ENCODE data around the gene BCOR.

BCOR gene

GRCh38 chrX:40065296-40066046 lies 32.3 kb downstream of the BCOR start:
- TF ChIP-seq POLR2AphosphoS5 (IDR thresholded peaks at IDR 0.05; ENCODE audit: low read depth, low read length) (no peak), TAF1 (IDR thresholded peaks at IDR 0.05; ENCODE audit: borderline replicate concordance, low read depth, low read length) (no peak), POLR2A (IDR thresholded peaks at IDR 0.05; ENCODE audit: low read depth, low read length) (no peak)
- FAIRE-seq (no peak), DNase-seq (ENCODE audit: insufficient read length) (no peak)

GRCh38 chrX:40064055-40064597 lies 33.6 kb downstream of the BCOR start:
- TF ChIP-seq TAF1 (IDR thresholded peaks at IDR 0.05; ENCODE audit: borderline replicate concordance, low read depth, low read length) (no peak), POLR2A (IDR thresholded peaks at IDR 0.05; ENCODE audit: low read depth, low read length) (no peak), POLR2AphosphoS5 (IDR thresholded peaks at IDR 0.05; ENCODE audit: low read depth, low read length) (no peak)
- FAIRE-seq (no peak), DNase-seq (ENCODE audit: insufficient read length) (no peak)

GRCh38 chrX:40063555-40063954 lies 34.2 kb downstream of the BCOR start:
- DNase-seq (ENCODE audit: insufficient read length) (no peak), FAIRE-seq (no peak)
- TF ChIP-seq POLR2A (IDR thresholded peaks at IDR 0.05; ENCODE audit: low read depth, low read length): no peak
- no peak for TF ChIP-seq TAF1 (IDR thresholded peaks at IDR 0.05; ENCODE audit: borderline replicate concordance, low read depth, low read length)
- TF ChIP-seq POLR2AphosphoS5 (IDR thresholded peaks at IDR 0.05; ENCODE audit: low read depth, low read length): no peak

- TF ChIP-seq POLR2A (IDR thresholded peaks at IDR 0.05; ENCODE audit: low read depth, low read length) (no peak), TAF1 (IDR thresholded peaks at IDR 0.05; ENCODE audit: borderline replicate concordance, low read depth, low read length) (no peak), POLR2AphosphoS5 (IDR thresholded peaks at IDR 0.05; ENCODE audit: low read depth, low read length) (no peak)
- no peak for DNase-seq (ENCODE audit: insufficient read length)
- FAIRE-seq: no peak
These were observed 35.1 kb downstream of the BCOR start for GRCh38 chrX:40062525-40063155.

DNA sequence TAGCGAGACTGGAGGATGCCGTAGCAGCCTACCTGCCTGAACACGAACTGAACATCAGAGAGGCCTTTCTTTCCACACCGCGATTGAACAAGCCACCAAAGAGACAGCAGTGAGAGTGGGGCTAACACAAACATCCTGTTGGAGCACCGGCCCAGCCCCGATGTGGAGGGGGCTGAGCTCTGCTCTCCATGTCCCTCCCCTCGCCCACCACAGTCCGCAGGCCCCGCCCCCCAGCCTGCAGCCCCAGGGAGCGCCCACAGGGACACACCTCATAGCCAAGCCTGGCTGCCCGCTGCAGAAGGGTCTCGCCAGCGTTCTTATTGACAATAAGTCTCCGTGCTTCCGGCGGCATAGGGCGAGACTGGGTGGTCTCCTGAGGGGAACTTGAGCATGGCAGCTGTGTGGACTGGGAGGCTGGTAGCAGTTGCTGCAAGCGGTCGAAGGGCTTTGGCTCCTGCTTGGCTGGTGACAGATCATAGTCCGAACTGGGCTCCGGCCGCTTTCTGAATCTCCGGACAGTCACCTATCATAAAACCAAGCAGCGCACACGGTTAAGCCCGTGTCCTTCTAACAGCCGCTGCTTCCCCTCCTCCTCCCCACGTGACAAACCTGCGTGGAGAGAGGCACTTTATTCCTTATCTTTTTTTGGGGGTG lies 35.8 kb downstream of the BCOR start:
- no peak for FAIRE-seq
- TF ChIP-seq TAF1 (IDR thresholded peaks at IDR 0.05; ENCODE audit: borderline replicate concordance, low read depth, low read length) (no peak), POLR2AphosphoS5 (IDR thresholded peaks at IDR 0.05; ENCODE audit: low read depth, low read length) (no peak), POLR2A (IDR thresholded peaks at IDR 0.05; ENCODE audit: low read depth, low read length) (no peak)
- no peak for DNase-seq (ENCODE audit: insufficient read length)

DNA sequence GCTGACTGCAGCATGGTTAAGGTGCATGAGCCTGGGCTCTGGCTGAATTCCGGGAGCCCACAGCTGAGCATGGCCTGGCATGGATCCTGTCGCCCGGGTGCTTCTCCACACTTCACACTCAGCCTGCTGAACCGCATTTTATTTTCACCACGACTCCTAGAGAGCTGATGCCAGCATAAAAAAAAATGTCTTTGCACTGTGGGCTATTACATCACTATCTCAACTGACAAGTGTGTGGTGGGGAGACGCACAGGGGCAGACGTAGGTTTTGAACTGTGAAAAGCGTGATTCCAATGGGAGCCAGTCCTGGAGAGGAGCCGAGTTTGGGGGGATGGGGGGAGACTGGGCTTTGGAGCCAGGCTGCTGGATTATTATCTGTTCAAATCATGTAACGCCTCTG lies 36.8 kb downstream of the BCOR start:
- FAIRE-seq: no peak
- no peak for DNase-seq (ENCODE audit: insufficient read length)
- TF ChIP-seq POLR2A (IDR thresholded peaks at IDR 0.05; ENCODE audit: low read depth, low read length): no peak
- TF ChIP-seq POLR2AphosphoS5 (IDR thresholded peaks at IDR 0.05; ENCODE audit: low read depth, low read length): no peak
- TF ChIP-seq TAF1 (IDR thresholded peaks at IDR 0.05; ENCODE audit: borderline replicate concordance, low read depth, low read length): no peak

DNA sequence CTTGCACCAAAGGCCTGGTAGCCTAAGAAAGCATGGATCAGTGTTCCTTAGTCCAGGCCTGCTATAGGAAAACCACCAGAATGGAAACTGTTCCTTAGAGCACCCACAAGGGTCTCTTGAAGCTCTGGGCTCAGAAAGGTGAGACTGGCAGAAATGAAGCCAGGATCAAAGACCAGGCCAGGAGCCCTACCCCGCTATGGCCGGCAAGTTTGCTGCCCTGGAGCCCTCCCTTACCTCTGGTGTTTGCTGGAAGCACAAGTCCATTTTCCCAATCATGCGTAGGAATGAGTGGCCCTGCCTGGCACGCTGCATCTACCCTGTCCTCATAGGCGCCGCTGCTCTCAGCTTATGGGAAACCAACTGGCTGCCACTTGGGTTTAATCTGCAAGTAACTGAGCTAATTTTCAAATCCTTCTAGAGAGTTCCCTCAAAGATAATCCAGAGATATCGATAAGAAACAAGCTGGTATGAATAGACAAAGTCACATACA lies 37.4 kb downstream of the BCOR start:
- no peak for TF ChIP-seq TAF1 (IDR thresholded peaks at IDR 0.05; ENCODE audit: borderline replicate concordance, low read depth, low read length)
- TF ChIP-seq POLR2AphosphoS5 (IDR thresholded peaks at IDR 0.05; ENCODE audit: low read depth, low read length): no peak
- TF ChIP-seq POLR2A (IDR thresholded peaks at IDR 0.05; ENCODE audit: low read depth, low read length): no peak
- FAIRE-seq (peak; percentile 9), DNase-seq (ENCODE audit: insufficient read length) (no peak)

- no peak for TF ChIP-seq TAF1 (IDR thresholded peaks at IDR 0.05; ENCODE audit: borderline replicate concordance, low read depth, low read length)
- TF ChIP-seq POLR2AphosphoS5 (IDR thresholded peaks at IDR 0.05; ENCODE audit: low read depth, low read length): no peak
- TF ChIP-seq POLR2A (IDR thresholded peaks at IDR 0.05; ENCODE audit: low read depth, low read length): no peak
- DNase-seq (ENCODE audit: insufficient read length) (no peak), FAIRE-seq (no peak)
These were observed 39.0 kb downstream of the BCOR start for GRCh38 chrX:40058719-40059118.

DNA sequence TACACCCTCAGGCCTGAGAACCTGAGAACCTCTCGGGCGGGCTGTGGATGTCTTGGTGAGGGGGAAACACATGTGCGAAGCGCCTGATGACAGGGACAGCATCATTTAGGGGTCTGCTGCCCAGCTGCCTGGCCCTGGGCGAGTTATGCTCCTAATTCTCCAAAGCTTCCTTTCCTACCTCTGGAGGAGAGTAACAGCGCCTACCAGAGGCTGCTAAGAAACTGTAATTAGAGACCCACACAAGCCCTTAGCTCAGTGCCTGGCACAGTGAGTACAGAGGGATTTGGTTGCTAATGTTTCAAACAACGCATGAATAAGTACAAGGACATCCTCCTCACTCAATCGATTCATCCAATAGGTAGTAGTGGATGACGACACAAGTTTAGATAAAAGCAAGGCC lies 40.4 kb downstream of the BCOR start:
- TF ChIP-seq POLR2AphosphoS5 (IDR thresholded peaks at IDR 0.05; ENCODE audit: low read depth, low read length): no peak
- no peak for TF ChIP-seq POLR2A (IDR thresholded peaks at IDR 0.05; ENCODE audit: low read depth, low read length)
- TF ChIP-seq TAF1 (IDR thresholded peaks at IDR 0.05; ENCODE audit: borderline replicate concordance, low read depth, low read length): no peak
- FAIRE-seq (peak; percentile 48), DNase-seq (ENCODE audit: insufficient read length) (no peak)

- FAIRE-seq: no peak
- TF ChIP-seq POLR2AphosphoS5 (IDR thresholded peaks at IDR 0.05; ENCODE audit: low read depth, low read length) (no peak), TAF1 (IDR thresholded peaks at IDR 0.05; ENCODE audit: borderline replicate concordance, low read depth, low read length) (no peak), POLR2A (IDR thresholded peaks at IDR 0.05; ENCODE audit: low read depth, low read length) (no peak)
- DNase-seq (ENCODE audit: insufficient read length): no peak
These were observed 41.3 kb downstream of the BCOR start for GRCh38 chrX:40056420-40056819.

DNA sequence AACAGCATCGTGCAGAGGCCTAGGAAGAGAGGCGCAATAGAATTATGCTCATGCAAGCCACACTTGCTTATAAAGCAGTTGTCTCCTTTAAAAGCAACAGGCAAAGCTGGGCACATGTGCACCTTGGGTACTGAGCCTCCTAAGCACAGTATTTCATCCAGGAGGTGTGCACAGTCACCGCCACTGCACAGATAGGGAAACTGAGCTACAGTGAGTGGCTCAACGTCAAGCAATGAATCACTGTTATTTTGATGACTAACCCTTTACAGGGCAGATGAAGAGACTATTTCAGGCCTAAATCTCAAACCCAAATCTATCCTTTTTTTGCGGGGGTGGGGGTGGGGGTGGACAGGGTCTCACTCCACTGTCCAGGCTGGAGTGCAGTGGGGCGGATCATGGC lies 42.3 kb downstream of the BCOR start:
- DNase-seq (ENCODE audit: insufficient read length) (no peak), FAIRE-seq (peak; percentile 21)
- no peak for TF ChIP-seq TAF1 (IDR thresholded peaks at IDR 0.05; ENCODE audit: borderline replicate concordance, low read depth, low read length)
- no peak for TF ChIP-seq POLR2AphosphoS5 (IDR thresholded peaks at IDR 0.05; ENCODE audit: low read depth, low read length)
- TF ChIP-seq POLR2A (IDR thresholded peaks at IDR 0.05; ENCODE audit: low read depth, low read length): no peak
